GM12891 (cell line): ENCODE measurements around the gene TRIM50.
"Not testable (repeated sequence)": the region's sequence is repeated elsewhere in the genome, so short reads cannot be mapped to it uniquely, and the experiment has no call there.

ENCODE experiments used
- POLR2A ChIP-seq: IDR thresholded peaks from 2 replicates; pipeline ENCODE4 v1.6.1; 2011; ENCODE audit warnings: low read depth, low read length, control low read depth
- POLR2AphosphoS5 ChIP-seq: IDR thresholded peaks from 2 replicates; pipeline ENCODE4 v1.6.1; 2011; ENCODE audit warnings: low read depth, low read length, control low read depth
- POU2F2 ChIP-seq: IDR thresholded peaks from 2 replicates; pipeline ENCODE4 v1.6.1; 2011; ENCODE audit warnings: low read depth, mild to moderate bottlenecking, control low read depth, low read length, moderate library complexity
- SPI1 ChIP-seq: IDR thresholded peaks from 2 replicates; pipeline ENCODE4 v1.6.1; 2011; ENCODE audit warnings: low read depth, low read length, control low read depth
- TAF1 ChIP-seq: IDR thresholded peaks from 2 replicates; pipeline ENCODE4 v1.6.1; 2011; ENCODE audit warnings: low read depth, low read length, control low read depth

GRCh38 chr7:73299812-73300211, 28.1 kb downstream of the TRIM50 start:
- not testable (repeated sequence) for TF ChIP-seq POLR2A, POLR2AphosphoS5, TAF1, SPI1, POU2F2
